ENCODE measurements around the gene CBLB. TPM values are rescaled to one million over a fixed set of nuclear protein-coding genes. Genes with fewer than 3 reads are reported as not detected.

CBLB gene
- total RNA-seq, 2 experiments from 2014 or later, result 68.8 to 76.3 TPM

GRCh38 chr3:105615814-105616213 is 253.0 kb downstream of the CBLB start:
- Mint-ChIP-seq H3K4me1 (no peaks in the 10 kb centered on the region), H3K36me3 (ENCODE audit: low read depth) (no peaks in the 10 kb centered on the region), H3K9me3 (no peaks in the 10 kb centered on the region), H3K4me3 (no peak overlapping the region), H3K27me3 (no peaks in the 10 kb centered on the region), H3K27ac (no peak overlapping the region)
- CTCF ChIA-PET, result no interaction called here
- DNase-seq, result no peak
- POLR2A ChIA-PET, result no interaction called here

GRCh38 chr3:105614288-105615030 is 254.4 kb downstream of the CBLB start:
- Mint-ChIP-seq H3K36me3 (ENCODE audit: low read depth) (no peaks in the 10 kb centered on the region), H3K4me3 (no peak overlapping the region), H3K9me3 (no peaks in the 10 kb centered on the region), H3K27me3 (no peaks in the 10 kb centered on the region), H3K27ac (no peak overlapping the region), H3K4me1 (no peaks in the 10 kb centered on the region)
- ChIA-PET CTCF (no interaction called here), POLR2A (no interaction called here)
- no peak for DNase-seq

- ChIA-PET CTCF (no interaction called here), POLR2A (no interaction called here)
- no peaks in the 10 kb centered on the region for H3K36me3 Mint-ChIP-seq (ENCODE audit: low read depth)
- no peaks in the 10 kb centered on the region for H3K9me3 Mint-ChIP-seq
- no peak for DNase-seq
- no peak overlapping the region for H3K4me3 Mint-ChIP-seq
- H3K4me1 Mint-ChIP-seq, result no peaks in the 10 kb centered on the region
- H3K27me3 Mint-ChIP-seq, result no peaks in the 10 kb centered on the region
- H3K27ac Mint-ChIP-seq, result no peak overlapping the region
Measured at GRCh38 chr3:105613120-105613519, 255.7 kb downstream of the CBLB start.

- Mint-ChIP-seq H3K4me1 (no peaks in the 10 kb centered on the region), H3K36me3 (ENCODE audit: low read depth) (no peaks in the 10 kb centered on the region), H3K9me3 (no peaks in the 10 kb centered on the region), H3K4me3 (no peak overlapping the region), H3K27me3 (no peaks in the 10 kb centered on the region), H3K27ac (no peak overlapping the region)
- no peak for DNase-seq
- ChIA-PET POLR2A (no interaction called here), CTCF (no interaction called here)
Measured at GRCh38 chr3:105611304-105612192, 257.3 kb downstream of the CBLB start.

GRCh38 chr3:105610473-105610872 is 258.3 kb downstream of the CBLB start:
- DNase-seq, result no peak
- ChIA-PET POLR2A (no interaction called here), CTCF (no interaction called here)
- Mint-ChIP-seq H3K4me3 (no peak overlapping the region), H3K4me1 (no peaks in the 10 kb centered on the region), H3K27me3 (no peaks in the 10 kb centered on the region), H3K9me3 (no peaks in the 10 kb centered on the region), H3K36me3 (ENCODE audit: low read depth) (no peaks in the 10 kb centered on the region), H3K27ac (no peak overlapping the region)

- H3K9me3 Mint-ChIP-seq, result no peaks in the 10 kb centered on the region
Measured at GRCh38 chr3:105608623-105609022, 260.2 kb downstream of the CBLB start.

GRCh38 chr3:105606016-105606415 is 262.8 kb downstream of the CBLB start:
- POLR2A ChIA-PET, result no interaction called here
- no peaks in the 10 kb centered on the region for H3K4me1 Mint-ChIP-seq
- no peaks in the 10 kb centered on the region for H3K27me3 Mint-ChIP-seq

More at GRCh38 chr3:105608623-105609022, 260.2 kb downstream of the CBLB start:
- CTCF ChIA-PET, result no interaction called here
- no peak for DNase-seq
- no peak overlapping the region for H3K27ac Mint-ChIP-seq
- POLR2A ChIA-PET, result no interaction called here
- H3K4me1 Mint-ChIP-seq, result no peaks in the 10 kb centered on the region
- H3K27me3 Mint-ChIP-seq, result no peaks in the 10 kb centered on the region
- H3K4me3 Mint-ChIP-seq, result no peak overlapping the region
- H3K36me3 Mint-ChIP-seq (ENCODE audit: low read depth), result no peaks in the 10 kb centered on the region

More at GRCh38 chr3:105606016-105606415, 262.8 kb downstream of the CBLB start:
- Mint-ChIP-seq H3K4me3 (no peak overlapping the region), H3K36me3 (ENCODE audit: low read depth) (no peaks in the 10 kb centered on the region), H3K27ac (no peak overlapping the region), H3K9me3 (no peaks in the 10 kb centered on the region)
- no peak for DNase-seq
- CTCF ChIA-PET, result no interaction called here
